Esophagus muscularis mucosa (tissue), 3 donors: ENCODE measurements around the gene SLC24A2.

Source experiments
- CTCF ChIP-seq, 3 experiments: fragments of 200-600 bp in 2 of 3; fragments of 450-650 bp in 1 of 3; sonication (generic) in 2 of 3; IDR thresholded peaks; one replicate each; pipeline ENCODE4 v1.5.1; 2017 to 2019; ENCODE audit warnings: antibody characterized with exemption in 3 of 3, mild to moderate bottlenecking in 2 of 3, moderate library complexity in 1 of 3
- POLR2AphosphoS5 ChIP-seq, 2 donors: sonication (generic); formaldehyde crosslinking; IDR thresholded peaks; one replicate each; pipeline ENCODE4 v1.6.1; 2017; ENCODE audit warnings: antibody characterized with exemption in 2 of 2

GRCh38 chr9:19787672-19788071 lies 1.2 kb downstream of the SLC24A2 start:
- no peak for TF ChIP-seq CTCF (IDR thresholded peaks at IDR 0.05)
- TF ChIP-seq POLR2AphosphoS5 (IDR thresholded peaks at IDR 0.05), result no peak
